H1 (cell line): ENCODE results near the gene KIF26B. TPM values are rescaled to one million over a fixed set of nuclear protein-coding genes. Genes with fewer than 3 reads are reported as not detected.
A peak's percentile ranks its signal among the peaks of the same experiment; 100 is the strongest.

Experiments
- CTCF ChIA-PET: fragments of 300-600 bp; sonication (Branson Sonifier 250); formaldehyde crosslinking; loops from one replicate; lab custom pipeline; 2021; ENCODE audit not compliant: partially characterized antibody; lab: Charles Lee
- POLR2A ChIA-PET: fragments of 300-600 bp; sonication (Branson Sonifier 250); formaldehyde crosslinking; loops from one replicate; lab custom pipeline; 2021; ENCODE audit warnings: inconsistent platforms; ENCODE audit not compliant: partially characterized antibody; lab: Charles Lee
- DNase-seq, 2 experiments: peaks; one replicate each; pipeline versions ENCODE4 v3.0.0 to v3.0.0-alpha.2; 2010 to 2022; ENCODE audit warnings: low spot score in 2 of 2, low read depth in 1 of 2, mixed read lengths in 1 of 2
- FAIRE-seq: peaks from 2 replicates; lab custom pipeline; 2011; peaks lifted over from hg19 to GRCh38; lab: Jason Lieb, UNC
- H2AFZ ChIP-seq: 2 replicates; pipeline ENCODE4 v1.8.1; 2012; ENCODE audit warnings: low read length, inconsistent platforms
- H2AK5ac ChIP-seq: 2 replicates; pipeline ENCODE4 v1.6.1; 2013; ENCODE audit warnings: low read depth, low read length
- H2BK120ac ChIP-seq: replicated peaks from 2 replicates; pipeline ENCODE3; 2013; ENCODE audit warnings: low read depth, low read length, inconsistent platforms
- H2BK12ac ChIP-seq: 2 replicates; pipeline ENCODE4 v1.6.1; 2013; ENCODE audit warnings: low read depth, low read length
- H2BK15ac ChIP-seq: 2 replicates; pipeline ENCODE4 v1.6.1; 2013; ENCODE audit warnings: low read length
- H2BK20ac ChIP-seq: 2 replicates; pipeline ENCODE4 v1.6.1; 2013; ENCODE audit warnings: low read length
- H2BK5ac ChIP-seq: 2 replicates; pipeline ENCODE4 v1.6.1; 2013; ENCODE audit warnings: low read depth, low read length
- H3K14ac ChIP-seq: 2 replicates; pipeline ENCODE4 v1.6.1; 2013; ENCODE audit warnings: inconsistent platforms; ENCODE audit not compliant: insufficient read length
- H3K18ac ChIP-seq: 2 replicates; pipeline ENCODE4 v1.6.1; 2013; ENCODE audit warnings: low read length; ENCODE audit errors: extremely low read depth
- H3K23ac ChIP-seq: 2 replicates; pipeline ENCODE4 v1.6.1; 2013; ENCODE audit warnings: inconsistent platforms; ENCODE audit not compliant: insufficient read length
- H3K23me2 ChIP-seq: 2 replicates; pipeline ENCODE4 v1.6.1; 2013; ENCODE audit warnings: low read depth, low read length
- H3K27ac ChIP-seq: 2 replicates; pipeline ENCODE4 v1.6.1; 2011; ENCODE audit warnings: low read depth, low read length, inconsistent platforms
- H3K27me3 ChIP-seq, 4 experiments: replicated peaks in 1 of 4; 1 replicate in 1 of 4; 2 replicates in 3 of 4; pipeline versions ENCODE4 v1.6.1 to v1.8.1; 2011 to 2013; ENCODE audit warnings: low read length in 3 of 4, mild to moderate bottlenecking in 3 of 4, inconsistent platforms in 2 of 4, mixed read lengths in 2 of 4, moderate library complexity in 1 of 4; ENCODE audit not compliant: control insufficient read depth in 3 of 4, insufficient read depth in 3 of 4; ENCODE audit errors: extremely low read depth in 1 of 4
- H3K36me3 ChIP-seq, 4 experiments: 2 replicates each; pipeline versions ENCODE4 v1.6.1 to v1.8.1; 2011 to 2013; ENCODE audit warnings: mild to moderate bottlenecking in 4 of 4, low read length in 3 of 4, moderate library complexity in 2 of 4, control low read depth in 1 of 4, inconsistent platforms in 1 of 4; ENCODE audit not compliant: insufficient read depth in 4 of 4, control insufficient read depth in 2 of 4
- H3K4ac ChIP-seq: replicated peaks from 2 replicates; pipeline ENCODE3; 2013; ENCODE audit warnings: low read length, low read depth, mixed read lengths, inconsistent platforms; ENCODE audit not compliant: insufficient read length
- H3K4me1 ChIP-seq, 4 experiments: replicated peaks in 1 of 4; 1 replicate in 1 of 4; 2 replicates in 3 of 4; pipeline versions ENCODE4 v1.6.1 to v1.8.1; 2011 to 2013; ENCODE audit warnings: low read length in 3 of 4, inconsistent platforms in 2 of 4, mixed read lengths in 1 of 4; ENCODE audit not compliant: insufficient read depth in 4 of 4, control insufficient read depth in 3 of 4
- H3K4me2 ChIP-seq, 2 experiments: 2 replicates each; pipeline versions ENCODE4 v1.6.1 to v1.8.1; 2011 to 2013; ENCODE audit warnings: low read depth in 2 of 2, low read length in 2 of 2, control low read depth in 1 of 2, inconsistent platforms in 1 of 2, mild to moderate bottlenecking in 1 of 2; ENCODE audit not compliant: insufficient read depth in 1 of 2
- H3K4me3 ChIP-seq, 4 experiments: fragments of 200-600, 300-600 bp in 1 of 4; sonication (generic), shearing (Covaris generic), sonication (Bioruptor Twin) in 1 of 4; 2 replicates each; pipeline versions ENCODE4 v1.5.1 to v1.8.1; 2011 to 2016; ENCODE audit warnings: low read length in 4 of 4, low read depth in 3 of 4, control low read depth in 2 of 4, inconsistent platforms in 2 of 4, mild to moderate bottlenecking in 2 of 4, mixed read lengths in 1 of 4, moderate library complexity in 1 of 4; ENCODE audit not compliant: insufficient read depth in 2 of 4; ENCODE audit errors: extremely low read depth in 1 of 4
- H3K56ac ChIP-seq: replicated peaks from 2 replicates; pipeline ENCODE3; 2013; ENCODE audit warnings: low read depth, mild to moderate bottlenecking, mixed read lengths, low read length, inconsistent platforms; ENCODE audit not compliant: insufficient read length
- H3K79me1 ChIP-seq: 2 replicates; pipeline ENCODE4 v1.6.1; 2013; ENCODE audit warnings: low read depth, low read length, control low read depth
- H3K79me2 ChIP-seq, 2 experiments: 2 replicates each; pipeline versions ENCODE4 v1.6.1 to v1.8.1; 2012 to 2013; ENCODE audit warnings: low read length in 2 of 2, mild to moderate bottlenecking in 2 of 2, inconsistent platforms in 1 of 2; ENCODE audit not compliant: insufficient read depth in 2 of 2, control insufficient read depth in 1 of 2
- H3K9ac ChIP-seq, 4 experiments: replicated peaks in 1 of 4; 1 replicate in 1 of 4; 2 replicates in 3 of 4; pipeline versions ENCODE4 v1.6.1 to v1.8.1; 2011 to 2013; ENCODE audit warnings: low read depth in 3 of 4, low read length in 3 of 4, control low read depth in 2 of 4, mild to moderate bottlenecking in 2 of 4, moderate library complexity in 2 of 4, inconsistent platforms in 1 of 4; ENCODE audit errors: extremely low read depth in 1 of 4
- H3K9me3 ChIP-seq, 2 experiments: 2 replicates each; pipeline versions ENCODE4 v1.6.1 to v1.8.1; 2012 to 2013; ENCODE audit warnings: mild to moderate bottlenecking in 2 of 2, moderate library complexity in 2 of 2, control low read depth in 1 of 2, inconsistent platforms in 1 of 2, low read depth in 1 of 2, low read length in 1 of 2, mixed read lengths in 1 of 2; ENCODE audit not compliant: insufficient read depth in 2 of 2
- H4K20me1 ChIP-seq, 2 experiments: replicated peaks in 1 of 2; 2 replicates each; pipeline versions ENCODE3 to v1.8.1; 2011 to 2013; ENCODE audit warnings: inconsistent platforms in 2 of 2, low read length in 2 of 2, mild to moderate bottlenecking in 1 of 2; ENCODE audit not compliant: insufficient read depth in 2 of 2, control insufficient read depth in 1 of 2
- H4K5ac ChIP-seq: 2 replicates; pipeline ENCODE4 v1.6.1; 2013; ENCODE audit warnings: low read length, low read depth, mixed read lengths, inconsistent platforms; ENCODE audit not compliant: insufficient read length
- H4K8ac ChIP-seq: 2 replicates; pipeline ENCODE4 v1.8.0; 2013; ENCODE audit warnings: mild to moderate bottlenecking, moderate library complexity, low read length, inconsistent platforms; ENCODE audit not compliant: insufficient read depth; ENCODE audit errors: extremely low read depth
- H4K91ac ChIP-seq: replicated peaks from 2 replicates; pipeline ENCODE3; 2013; ENCODE audit warnings: low read length, mixed read lengths, inconsistent platforms; ENCODE audit not compliant: insufficient read length
- ATF2 ChIP-seq: IDR thresholded peaks from 2 replicates; pipeline ENCODE4 v1.6.1; 2012; ENCODE audit warnings: low read length, inconsistent platforms
- CEBPB ChIP-seq: IDR thresholded peaks from 2 replicates; pipeline ENCODE4 v1.6.1; 2012; ENCODE audit warnings: low read depth, low read length
- CTBP2 ChIP-seq: IDR thresholded peaks from 2 replicates; pipeline ENCODE4 v1.7.0; 2011; ENCODE audit warnings: borderline replicate concordance, mild to moderate bottlenecking, moderate library complexity, mixed read lengths, low read length; ENCODE audit not compliant: insufficient read depth, insufficient read length
- JUN ChIP-seq: IDR thresholded peaks from 2 replicates; pipeline ENCODE4 v1.6.1; 2011; ENCODE audit warnings: low read depth, mild to moderate bottlenecking, improper control_type of control experiment, low read length
- JUND ChIP-seq: IDR thresholded peaks from 2 replicates; pipeline ENCODE4 v1.6.1; 2011; ENCODE audit warnings: mild to moderate bottlenecking, improper control_type of control experiment, low read length
- NRF1 ChIP-seq: IDR thresholded peaks from 2 replicates; pipeline ENCODE4 v1.6.1; 2011; ENCODE audit warnings: mild to moderate bottlenecking, low read depth, low read length, improper control_type of control experiment
- PHF8 ChIP-seq: fragments of 200-600 bp; sonication (generic); conservative IDR thresholded peaks from 2 replicates; pipeline ENCODE4 v1.7.1; 2012; ENCODE audit warnings: low read depth, mild to moderate bottlenecking, inconsistent platforms, low read length, moderate library complexity
- RBBP5 ChIP-seq: IDR thresholded peaks from 2 replicates; pipeline ENCODE4 v1.7.1; 2012; ENCODE audit warnings: low read depth, mild to moderate bottlenecking, inconsistent platforms, low read length, moderate library complexity, borderline replicate concordance
- RNF2 ChIP-seq: fragments of 200-900, 300-1000 bp; sonication (generic); IDR thresholded peaks from 2 replicates; pipeline ENCODE4 v1.7.1; 2016; ENCODE audit warnings: borderline replicate concordance, low read depth, mild to moderate bottlenecking, antibody characterized with exemption, low read length; ENCODE audit not compliant: poor library complexity, severe bottlenecking; ENCODE audit errors: missing control alignments
- SP1 ChIP-seq: IDR thresholded peaks from 2 replicates; pipeline ENCODE4 v1.6.1; 2011; ENCODE audit warnings: low read depth, low read length
- TEAD4 ChIP-seq: IDR thresholded peaks from 2 replicates; pipeline ENCODE4 v1.6.1; 2012; ENCODE audit warnings: low read depth, low read length, inconsistent platforms, mixed read lengths
- WGBS, 2 experiments: shearing (Covaris generic) in 1 of 2; methylation state at CpG; one replicate each; pipeline versions ENCODE4 v1.1.6 to v1.1.7; 2013 to 2015; ENCODE audit warnings: low lambda C conversion rate in 2 of 2, mixed read lengths in 2 of 2, inconsistent platforms in 1 of 2, low coverage in 1 of 2, missing lambda C conversion rate in 1 of 2; ENCODE audit not compliant: insufficient replicate concordance in 2 of 2, insufficient coverage in 1 of 2, insufficient read length in 1 of 2; ENCODE audit errors: extremely low coverage in 1 of 2, missing lambda C conversion rate in 1 of 2; 5-methylcytosine and 5-hydroxymethylcytosine counted together
- polyA plus RNA-seq, 7 experiments: library from polyadenylated mRNA; depleted of rRNA in 3 of 7; stranded (reverse) in 5 of 7; unstranded in 2 of 7; fragments of >200 nt in 5 of 7; fragments of 200-250 nt in 2 of 7; gene quantifications; 1 replicate in 5 of 7; 2 replicates in 1 of 7; 4 replicates in 1 of 7; pipeline versions ENCODE4 v1.2.1 to v1.2.3, GENCODE V29; 2011 to 2013; ENCODE audit warnings: missing spikeins in 2 of 7, mixed read lengths in 2 of 7
- total RNA-seq: library from RNA; stranded (reverse); fragmentation: NEBNext Ultra II Directional; extraction: Animal tissue kit (Norgen Biotek cat#: 25700); gene quantifications from 2 replicates; pipeline ENCODE4 v1.2.1, GENCODE V29; 2021

KIF26B gene
- total and polyA plus RNA-seq, 2 of the 8 experiments (the other 6 are each of a cell fraction or from before 2014, with no cell fraction given): 0.06 to 0.28 TPM

- Histone ChIP-seq H2BK20ac (no peak overlapping the region), H2BK15ac (0 out of 2 replicates have a peak overlapping the region, but pooled peaks have one; percentile 37), H2AK5ac (no peak overlapping the region), H3K79me1 (no peaks in the 10 kb centered on the region), H4K20me1 (no peaks in the 10 kb centered on the region), H3K27ac (no peak overlapping the region), H3K27me3 (no peaks in the 10 kb centered on the region; a peak in 1 of 7 replicates), H4K91ac (no peak overlapping the region), H3K4me2 (no peak overlapping the region), H3K14ac (no peak overlapping the region), H3K79me2 (no peaks in the 10 kb centered on the region), H2BK12ac (no peak overlapping the region), H3K18ac (no peak overlapping the region), H3K23ac (no peak overlapping the region), H3K9ac (no peak overlapping the region), H4K5ac (no peak overlapping the region), H2AFZ (no peak overlapping the region), H2BK5ac (no peak overlapping the region), H3K36me3 (no peaks in the 10 kb centered on the region), H3K4me1 (no peaks in the 10 kb centered on the region; a peak in 1 of 7 replicates), H3K4ac (no peak overlapping the region), H2BK120ac (no peak overlapping the region), H4K8ac (no peak overlapping the region), H3K56ac (no peak overlapping the region), H3K4me3 (no peak overlapping the region), H3K9me3 (no peaks in the 10 kb centered on the region), H3K23me2 (no peaks in the 10 kb centered on the region)
- ChIA-PET CTCF (no interaction called here), POLR2A (no interaction called here)
- no peak for FAIRE-seq
- DNase-seq: no peak
- 90% methylated on average over 11 of the region's 11 CpGs; no CpG with 5 or more reads in 1 of the 2 experiments for WGBS, 2 experiments
- no peak for TF ChIP-seq RBBP5
- no peak for TF ChIP-seq TEAD4
- no peak for TF ChIP-seq RNF2
- TF ChIP-seq JUND: no peak
- TF ChIP-seq CEBPB: no peak
- TF ChIP-seq ATF2: no peak
- no peak for TF ChIP-seq JUN
- TF ChIP-seq PHF8: no peak
- no peak for TF ChIP-seq CTBP2
- TF ChIP-seq SP1: no peak
- TF ChIP-seq NRF1: no peak
Observed at GRCh38 chr1:245571815-245572294, 417.1 kb downstream of the KIF26B start.
